K562 (cell line): Measurements from ENCODE around the gene UNKL. TPM values are rescaled to one million over a fixed set of nuclear protein-coding genes. Genes with fewer than 3 reads are reported as not detected.
A peak's percentile ranks its signal among the peaks of the same experiment; 100 is the strongest.

ENCODE experiments used
- ATAC-seq: fragments of 200-7000 bp; cut with Tn5 transposase; 3 replicates; pipeline ENCODE4 v1.9.1; 2020; ENCODE audit warnings: moderate library complexity
- BruUV-seq: library from RNA; stranded (reverse); fragments of 400-500 nt; replicated peaks from 2 replicates; lab custom pipeline; 2021; lab: Mats Ljungman, UMichigan
- CTCF ChIA-PET: fragments of 300-600 bp; formaldehyde crosslinking; extraction: SDS; loops from one replicate; lab custom pipeline; 2021; ENCODE audit warnings: low intra/inter-chr PET ratio; lab: Yijun Ruan, JAX
- POLR2A ChIA-PET: fragments of 300-600, 350-650 bp; sonication (Branson Sonifier 250); formaldehyde crosslinking; extraction: SDS; loops from one replicate; lab custom pipeline; 2021; ENCODE audit warnings: antibody characterized with exemption, inconsistent platforms; lab: Yijun Ruan, JAX
- DNase-seq, 4 experiments: peaks; one replicate each; pipeline versions ENCODE4 v3.0.0 to v3.0.0-alpha.2; 2011 to 2018; ENCODE audit warnings: low spot score in 3 of 4, mixed read lengths in 3 of 4; ENCODE audit errors: extremely low read depth in 1 of 4
- FAIRE-seq: peaks from 2 replicates; lab custom pipeline; 2011; peaks lifted over from hg19 to GRCh38; lab: Jason Lieb, UNC
- H2AFZ ChIP-seq: 2 replicates; pipeline ENCODE4 v1.6.0; 2011; ENCODE audit warnings: low read depth, low read length, control low read depth, inconsistent platforms
- H3K27ac ChIP-seq: fragments of 200-600 bp; 3 replicates; pipeline ENCODE4 v1.8.0; 2011; ENCODE audit warnings: low read depth, mild to moderate bottlenecking, control low read depth, inconsistent platforms, low read length, moderate library complexity, mixed read lengths; ENCODE audit errors: extremely low read depth
- H3K27me3 ChIP-seq, 2 experiments: fragments of 300-600 bp in 1 of 2; 2 replicates in 1 of 2; 3 replicates in 1 of 2; pipeline versions ENCODE4 v1.6.0 to v1.8.0; 2011; ENCODE audit warnings: inconsistent platforms in 2 of 2, low read length in 2 of 2, mild to moderate bottlenecking in 1 of 2, mixed read lengths in 1 of 2, moderate library complexity in 1 of 2; ENCODE audit not compliant: control insufficient read depth in 2 of 2, insufficient read depth in 2 of 2
- H3K36me3 ChIP-seq: fragments of 300-600 bp; 3 replicates; pipeline ENCODE4 v1.8.0; 2011; ENCODE audit warnings: mild to moderate bottlenecking, low read length, inconsistent platforms; ENCODE audit not compliant: control insufficient read depth, insufficient read depth
- H3K4me1 ChIP-seq, 2 experiments: fragments of 200-600 bp in 1 of 2; replicated peaks in 1 of 2; 2 replicates in 1 of 2; 3 replicates in 1 of 2; pipeline versions ENCODE4 v1.5.1 to v1.8.0; 2011; ENCODE audit warnings: inconsistent platforms in 2 of 2, low read length in 2 of 2, mild to moderate bottlenecking in 1 of 2, mixed read lengths in 1 of 2, moderate library complexity in 1 of 2; ENCODE audit not compliant: control insufficient read depth in 2 of 2, insufficient read depth in 2 of 2
- H3K4me2 ChIP-seq: 2 replicates; pipeline ENCODE4 v1.6.1; 2011; ENCODE audit warnings: low read length, control low read depth, inconsistent platforms, mixed read lengths; ENCODE audit not compliant: insufficient read depth
- H3K4me3 ChIP-seq: fragments of 200-600 bp; sonication (generic), shearing (Covaris generic); 2 replicates; pipeline ENCODE4 v1.5.1; 2016; ENCODE audit warnings: control low read depth, inconsistent platforms
- H3K79me2 ChIP-seq: fragments of 200-600 bp; 3 replicates; pipeline ENCODE4 v1.8.0; 2011; ENCODE audit warnings: low read length, inconsistent platforms; ENCODE audit not compliant: control insufficient read depth, insufficient read depth
- H3K9ac ChIP-seq, 2 experiments: 2 replicates each; pipeline versions ENCODE4 v1.6.0 to v1.6.1; 2011; ENCODE audit warnings: low read depth in 2 of 2, low read length in 2 of 2, control low read depth in 1 of 2, inconsistent platforms in 1 of 2, mild to moderate bottlenecking in 1 of 2, mixed read lengths in 1 of 2; ENCODE audit not compliant: insufficient read depth in 1 of 2
- H3K9me1 ChIP-seq: one replicate; pipeline ENCODE4 v1.6.0; 2011; ENCODE audit warnings: inconsistent platforms, mild to moderate bottlenecking, low read length, moderate library complexity; ENCODE audit not compliant: control insufficient read depth, insufficient read depth
- H3K9me3 ChIP-seq: replicated peaks from 2 replicates; pipeline ENCODE4 v1.5.1; 2011; ENCODE audit warnings: low read depth, low read length, inconsistent platforms; ENCODE audit not compliant: control insufficient read depth, insufficient read depth
- H4K20me1 ChIP-seq: replicated peaks from 2 replicates; pipeline ENCODE4 v1.6.1; 2011; ENCODE audit warnings: low read length, inconsistent platforms, mixed read lengths; ENCODE audit not compliant: control insufficient read depth, insufficient read depth
- ATF1 ChIP-seq, 2 experiments: fragments of 450-650 bp in 1 of 2; IDR thresholded peaks; 2 replicates each; pipeline ENCODE4 v1.6.1; 2016; ENCODE audit warnings: missing compliant biosample characterization in 1 of 2, missing genetic modification characterization in 1 of 2
- CBX5 ChIP-seq: IDR thresholded peaks from 2 replicates; pipeline ENCODE4 v1.6.1; 2014; ENCODE audit warnings: low read depth, borderline replicate concordance
- CREM ChIP-seq: IDR thresholded peaks from 2 replicates; pipeline ENCODE4 v1.6.1; 2014; ENCODE audit warnings: antibody characterized with exemption, low read depth
- FOSL1 ChIP-seq: fragments of 200-800 bp; sonication (Bioruptor generic); conservative IDR thresholded peaks from 2 replicates; pipeline ENCODE4 v1.6.1; 2016; ENCODE audit warnings: missing genetic modification characterization, missing compliant biosample characterization
- GTF2F1 ChIP-seq: IDR thresholded peaks from 2 replicates; pipeline ENCODE4 v1.6.1; 2011; ENCODE audit warnings: low read depth, low read length, improper control_type of control experiment
- HNRNPLL ChIP-seq: fragments of 200-400 bp; formaldehyde crosslinking; IDR thresholded peaks from 2 replicates; pipeline ENCODE4 v1.6.1; 2017; ENCODE audit warnings: low read length, low read depth, mild to moderate bottlenecking; ENCODE audit not compliant: poor library complexity, severe bottlenecking
- HNRNPUL1 ChIP-seq: fragments of 200-400 bp; formaldehyde crosslinking; IDR thresholded peaks from 2 replicates; pipeline ENCODE4 v1.6.1; 2017; ENCODE audit warnings: low read length
- IRF2 ChIP-seq: sonication (generic); formaldehyde crosslinking; IDR thresholded peaks from 2 replicates; pipeline ENCODE4 v1.8.1; 2022; ENCODE audit warnings: mild to moderate bottlenecking, missing genetic modification reagents
- JUND ChIP-seq, 2 experiments: IDR thresholded peaks; 2 replicates in 1 of 2; 3 replicates in 1 of 2; pipeline ENCODE4 v1.6.1; 2011; ENCODE audit warnings: borderline replicate concordance in 2 of 2, low read depth in 2 of 2, low read length in 2 of 2, improper control_type of control experiment in 1 of 2, missing biosample characterization in 1 of 2, missing genetic modification characterization in 1 of 2, missing genetic modification reagents in 1 of 2
- MCM2 ChIP-seq: fragments of 450-650 bp; IDR thresholded peaks from 2 replicates; pipeline ENCODE4 v1.6.1; 2017; ENCODE audit warnings: low read depth, mild to moderate bottlenecking
- RBBP5 ChIP-seq: fragments of 200-600 bp; sonication (generic); IDR thresholded peaks from 2 replicates; pipeline ENCODE4 v1.6.1; 2012; ENCODE audit warnings: borderline replicate concordance, mild to moderate bottlenecking, low read length, control low read depth, inconsistent platforms; ENCODE audit not compliant: insufficient read depth, poor library complexity, severe bottlenecking
- SMAD4 ChIP-seq: fragments of 250-450 bp; sonication (Bioruptor Pico); conservative IDR thresholded peaks from 2 replicates; pipeline ENCODE4 v1.8.0; 2021; ENCODE audit warnings: inconsistent platforms, mild to moderate bottlenecking, moderate library complexity
- TAF9B ChIP-seq: fragments of 450-650 bp; IDR thresholded peaks from 2 replicates; pipeline ENCODE4 v1.6.1; 2018; ENCODE audit warnings: mild to moderate bottlenecking; ENCODE audit not compliant: partially characterized antibody
- ZBTB5 ChIP-seq: fragments of 450-650 bp; IDR thresholded peaks from 2 replicates; pipeline ENCODE4 v1.6.1; 2017; ENCODE audit warnings: antibody characterized with exemption
- ZNF239 ChIP-seq: fragments of 250-450 bp; sonication (Bioruptor Pico); IDR thresholded peaks from 2 replicates; pipeline ENCODE4 v1.4.0; 2020; ENCODE audit warnings: mild to moderate bottlenecking
- ZNF551 ChIP-seq: fragments of 250-450 bp; sonication (Bioruptor Pico); IDR thresholded peaks from 2 replicates; pipeline ENCODE4 v1.5.0; 2021; ENCODE audit warnings: mild to moderate bottlenecking, moderate library complexity
- whole genome bisulfite sequencing: fragments of 100-300 bp; shearing (Covaris generic); methylation state at CpG from one replicate; pipeline ENCODE4 v1.1.6; 2016; ENCODE audit warnings: low coverage, mixed read lengths; ENCODE audit not compliant: insufficient coverage; ENCODE audit errors: missing lambda C conversion rate; 5-methylcytosine and 5-hydroxymethylcytosine counted together
- in situ Hi-C: fragments of 300-500 bp; cut with MboI; formaldehyde crosslinking; loops from 4 replicates; pipeline ENCODE4 v1.15.0; 2018; ENCODE audit warnings: inconsistent platforms, mixed read lengths
- intact Hi-C: fragments of 100-400 bp; cut with micrococcal nuclease; formaldehyde crosslinking; loops from 2 replicates; pipeline ENCODE4 v1.14.2; 2022
- polyA plus RNA-seq, 8 experiments: library from polyadenylated mRNA; depleted of rRNA in 4 of 8; stranded (reverse) in 5 of 8; unstranded in 3 of 8; fragments of >200 nt; fragmentation: Nextera tagmentation in 2 of 8; fragmentation: Illumina TruSeq in 1 of 8; extraction: Ambion mirVana in 2 of 8; extraction: Trizol in 1 of 8; gene quantifications; 2 replicates each; pipeline versions ENCODE4 v1.2.1 to v1.2.3, GENCODE V29; 2011 to 2014; ENCODE audit warnings: inconsistent platforms in 1 of 8, missing spikeins in 1 of 8
- total RNA-seq, 7 experiments: library from RNA; depleted of rRNA in 6 of 7; stranded (reverse); fragments of >200 nt in 6 of 7; fragmentation: Illumina TruSeq in 2 of 7; extraction: Trizol in 2 of 7; gene quantifications; 2 replicates each; pipeline versions ENCODE4 v1.2.1 to v1.2.3, GENCODE V29; 2011 to 2021; ENCODE audit warnings: low replicate concordance in 1 of 7
- TF ChIP-seq, protein P1 (sequence below), 2 experiments: fragments of 450-650 bp in 1 of 2; sonication (generic) in 1 of 2; formaldehyde crosslinking in 1 of 2; IDR thresholded peaks in 1 of 2; conservative IDR thresholded peaks in 1 of 2; 2 replicates each; pipeline versions ENCODE4 v1.6.1 to v1.8.1; 2016 to 2023; ENCODE audit warnings: mild to moderate bottlenecking in 2 of 2, moderate library complexity in 2 of 2, inconsistent platforms in 1 of 2, missing genetic modification reagents in 1 of 2

UNKL gene
- total and polyA plus RNA-seq, 9 of the 15 experiments (the other 6 are each of a cell fraction or from before 2014, with no cell fraction given) = 0.37 to 30.2 (median 5.1) TPM

GRCh38 chr16:1357906-1358566 is 56.5 kb downstream of the UNKL start:
- H3K36me3 ChIP-seq = peaks cover 31% of the 10 kb centered on the region; the same call in 2 of the 3 replicates
- no TSS peak for BruUV-seq
- H3K79me2 ChIP-seq = peaks cover 35% of the 10 kb centered on the region
- H3K9me1 ChIP-seq = no peaks in the 10 kb centered on the region
- TF ChIP-seq ZNF551 (CRISPR knock-in tag) (no peak), MCM2 (no peak), JUND (IDR thresholded peaks at IDR 0.05; ENCODE audit: borderline replicate concordance, low read depth, low read length) (0 out of 2 replicates have a peak, but pooled peaks have one; percentile 5), JUND (tag; IDR thresholded peaks at IDR 0.05; ENCODE audit: borderline replicate concordance, low read depth, low read length) (no peak), RBBP5 (no peak), TAF9B (no peak), IRF2 (CRISPR knock-in tag) (no peak), ZBTB5 (no peak), CREM (peak; percentile 53; the same call in 1 of the 2 replicates), CBX5 (no peak), SMAD4 (CRISPR knock-in tag) (no peak), HNRNPUL1 (no peak), FOSL1 (peak; percentile 54), HNRNPLL (no peak), GTF2F1 (no peak), ATF1 (CRISPR knock-in tag; IDR thresholded peaks at IDR 0.05) (no peak), ATF1 (tag; IDR thresholded peaks at IDR 0.05) (0 out of 2 replicates have a peak, but pooled peaks have one; percentile 9), ZNF239 (no peak)
- TF ChIP-seq, protein P1, sequence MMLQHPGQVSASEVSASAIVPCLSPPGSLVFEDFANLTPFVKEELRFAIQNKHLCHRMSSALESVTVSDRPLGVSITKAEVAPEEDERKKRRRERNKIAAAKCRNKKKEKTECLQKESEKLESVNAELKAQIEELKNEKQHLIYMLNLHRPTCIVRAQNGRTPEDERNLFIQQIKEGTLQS (IDR thresholded peaks at IDR 0.05) = peak; percentile 48
- TF ChIP-seq, protein P1 (CRISPR knock-in tag; conservative IDR thresholded peaks at IDR 0.05) = no peak
- ATAC-seq (peak; percentile 38), DNase-seq (no peak), FAIRE-seq (peak; percentile 77)
- H3K4me1 ChIP-seq = peaks cover 2 to 66% of the 10 kb centered on the region in 2 experiments; a peak in 3 of 5 replicates
- H3K9ac ChIP-seq = peak overlapping the region in 1 of 2 experiments; percentile 68; a peak in 2 of 4 replicates
- no peaks in the 10 kb centered on the region for H3K27me3 ChIP-seq
- ChIA-PET POLR2A (interaction anchor here (0.6 kb wide), 2 partner anchors 20 to 264 kb away, joined by 4 read pairs; no protein-coding TSS in a partner anchor), CTCF (no interaction called here)
- 59% methylated on average over 15 of the region's 19 CpGs for WGBS
- no peak overlapping the region for H2AFZ ChIP-seq
- H3K9me3 ChIP-seq = no peaks in the 10 kb centered on the region
- H3K4me2 ChIP-seq = no peak overlapping the region
- H3K4me3 ChIP-seq = no peak overlapping the region
- peak overlapping the region; percentile 8; the same call in 1 of the 3 replicates for H3K27ac ChIP-seq
- in situ Hi-C loops = no loop called here
- intact Hi-C loops = no loop called here
- peaks cover 6% of the 10 kb centered on the region for H4K20me1 ChIP-seq
